Skin of body (tissue), 2 donors: ENCODE data around the gene FGF14. TPM values are rescaled to one million over a fixed set of nuclear protein-coding genes. Genes with fewer than 3 reads are reported as not detected.
A peak's percentile ranks its signal among the peaks of the same experiment; 100 is the strongest.

Experiments used
- DNase-seq: peaks from one replicate; lab custom pipeline; 2025; lab: John Stamatoyannopoulos, UW
- total RNA-seq: library from RNA; depleted of rRNA; stranded (reverse); fragments of >200 nt; gene quantifications from one replicate; pipeline ENCODE4 v1.2.3, GENCODE V29; 2014

Gene FGF14
- total RNA-seq, 1 donor from 2014 or later, result 1.6 TPM

DNA sequence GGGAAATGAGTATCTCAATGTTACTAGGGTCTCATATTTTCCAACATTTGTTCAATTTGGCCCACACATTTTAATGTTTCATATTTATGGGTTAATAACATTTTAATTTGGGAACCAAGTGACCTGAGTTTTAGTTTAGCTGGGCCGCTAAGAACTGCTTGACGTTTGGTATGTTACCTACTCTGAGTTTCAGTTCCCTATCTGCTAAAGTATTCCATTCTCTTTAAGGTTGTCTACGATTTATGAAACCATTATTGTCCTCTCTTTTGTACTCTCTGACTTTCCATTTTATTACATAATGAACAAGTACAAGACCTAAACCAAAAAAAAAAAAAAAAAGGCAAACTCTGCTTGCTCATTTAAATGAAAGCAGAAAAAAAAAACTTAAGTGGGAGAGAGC, 89.9 kb downstream of the FGF14 start:
- no peak for DNase-seq

DNA sequence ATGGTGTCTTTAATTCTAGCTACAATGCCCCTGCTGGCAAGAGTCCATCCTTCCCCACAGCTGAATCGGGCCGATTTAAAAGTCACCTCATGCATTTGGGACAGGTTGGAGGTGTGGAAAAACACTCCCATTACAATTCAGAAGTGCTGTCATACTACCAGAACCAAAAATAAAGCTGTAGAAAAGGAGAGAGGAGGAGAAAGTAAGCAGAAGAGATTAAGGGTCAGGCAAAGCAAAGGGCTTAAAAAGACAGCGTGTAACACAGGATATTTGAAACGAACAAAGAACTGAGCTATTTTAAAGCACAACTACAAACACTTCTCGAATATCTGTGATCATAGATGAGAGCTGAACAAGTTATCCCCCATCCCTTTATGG, 90.4 kb downstream of the FGF14 start:
- DNase-seq, result no peak

DNA sequence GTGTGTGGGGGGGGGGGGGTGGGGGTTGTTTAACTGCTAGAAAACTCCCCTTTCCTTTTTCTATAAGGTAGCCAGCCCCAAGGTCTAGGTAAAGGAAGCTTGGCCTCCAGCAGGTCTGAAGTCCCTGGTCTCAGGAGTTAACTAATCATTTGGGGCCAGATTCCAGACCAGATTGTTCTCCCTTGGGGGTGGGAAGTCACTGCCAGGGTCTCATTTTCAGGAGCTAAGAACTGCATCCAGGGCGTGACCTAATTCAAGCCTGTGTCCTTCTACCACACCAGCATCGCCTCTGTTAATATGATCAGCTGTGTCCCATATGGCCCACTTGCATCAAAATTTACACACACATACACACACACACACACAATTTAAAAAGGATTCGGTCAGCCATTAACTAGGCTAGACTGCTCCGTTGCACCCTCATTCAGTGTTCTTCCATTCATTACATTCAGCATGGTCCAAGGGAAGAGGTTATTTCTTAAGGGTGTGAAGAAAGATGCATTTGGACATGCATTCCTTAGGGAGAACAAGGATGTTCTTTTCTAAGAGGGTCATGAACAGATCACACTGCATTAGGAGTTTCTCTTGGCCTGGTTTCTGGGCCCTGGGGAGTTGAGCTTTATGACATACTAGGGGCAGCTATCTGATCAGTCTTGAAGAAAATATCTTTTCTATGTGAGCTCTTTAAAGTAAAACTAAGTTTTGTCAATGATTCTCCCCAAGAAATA, 91.0 kb downstream of the FGF14 start:
- DNase-seq, result no peak

DNA sequence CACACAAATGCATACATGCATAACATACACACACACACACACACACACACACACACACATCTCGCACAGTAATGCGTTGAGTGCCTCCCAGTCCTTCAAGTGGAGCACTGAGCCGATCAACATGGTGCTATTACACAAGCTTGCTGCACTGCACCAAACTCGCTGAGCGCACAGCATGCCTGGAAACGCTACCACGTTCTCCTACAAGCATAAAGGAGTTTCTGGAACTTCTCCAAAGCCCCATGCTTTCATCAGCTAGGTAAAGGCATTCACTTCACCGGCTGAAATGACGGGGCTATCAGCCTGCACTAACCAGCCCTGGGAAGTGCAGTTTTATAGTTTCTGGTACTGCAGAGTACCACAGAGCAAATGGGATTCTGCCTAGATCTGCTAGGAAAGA, 92.7 kb downstream of the FGF14 start:
- no peak for DNase-seq

DNA sequence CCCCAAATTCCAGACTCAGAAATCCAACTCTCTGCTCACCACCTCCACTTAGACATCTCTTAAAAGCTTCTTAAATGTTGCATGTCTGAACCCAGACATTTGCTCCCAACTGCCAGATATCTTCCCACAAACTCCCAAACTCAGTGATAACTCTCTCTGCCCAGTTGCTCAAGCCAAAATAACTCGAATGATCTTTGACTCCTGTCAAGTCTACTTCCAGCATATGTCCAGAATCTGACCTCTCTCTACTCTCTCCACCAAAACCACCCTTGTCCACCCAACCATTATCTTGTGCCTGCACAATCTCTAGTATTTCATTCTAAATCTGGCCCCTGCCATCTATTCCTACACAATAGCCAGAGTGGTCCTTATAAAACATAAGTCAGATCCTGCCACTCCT, 99.3 kb downstream of the FGF14 start:
- DNase-seq, result no peak

DNA sequence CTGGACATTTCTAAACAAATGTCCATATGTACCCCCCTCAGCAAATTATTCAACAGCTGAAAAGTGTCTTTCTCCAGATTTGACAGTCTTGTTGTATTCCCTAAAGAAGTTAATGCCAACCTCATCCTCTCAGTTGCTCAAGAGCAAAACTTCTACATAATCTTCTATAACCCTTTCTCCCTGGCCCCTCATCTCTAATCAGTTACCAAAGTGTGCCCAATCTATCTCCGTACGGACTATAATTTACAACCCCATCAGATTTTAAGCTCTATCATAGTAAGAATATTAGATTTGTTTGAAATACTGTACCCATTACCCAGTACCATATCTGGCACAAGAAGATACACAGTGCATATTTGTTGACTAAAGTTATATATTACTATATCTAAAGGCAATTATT, 101.5 kb downstream of the FGF14 start:
- no peak for DNase-seq

DNA sequence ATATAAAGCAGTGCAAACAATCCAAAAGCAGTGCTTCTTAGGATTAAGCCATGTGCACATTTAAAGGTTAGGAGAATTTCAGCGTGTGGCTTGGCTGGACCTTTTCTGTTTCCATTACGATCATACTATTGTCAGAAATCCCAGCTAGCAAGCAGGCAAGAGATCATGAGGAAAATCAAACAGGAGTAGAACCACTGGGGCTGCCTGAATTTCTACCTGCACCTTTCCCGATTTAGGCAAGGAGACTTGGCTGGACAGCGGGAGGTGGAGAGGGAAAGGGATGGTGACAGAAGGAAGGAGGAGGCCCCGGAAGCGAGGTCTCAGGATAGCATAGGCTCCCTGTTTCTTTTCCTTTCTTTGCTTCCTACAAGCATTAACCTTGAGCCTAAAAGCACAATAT, 102.5 kb downstream of the FGF14 start:
- no peak for DNase-seq

DNA sequence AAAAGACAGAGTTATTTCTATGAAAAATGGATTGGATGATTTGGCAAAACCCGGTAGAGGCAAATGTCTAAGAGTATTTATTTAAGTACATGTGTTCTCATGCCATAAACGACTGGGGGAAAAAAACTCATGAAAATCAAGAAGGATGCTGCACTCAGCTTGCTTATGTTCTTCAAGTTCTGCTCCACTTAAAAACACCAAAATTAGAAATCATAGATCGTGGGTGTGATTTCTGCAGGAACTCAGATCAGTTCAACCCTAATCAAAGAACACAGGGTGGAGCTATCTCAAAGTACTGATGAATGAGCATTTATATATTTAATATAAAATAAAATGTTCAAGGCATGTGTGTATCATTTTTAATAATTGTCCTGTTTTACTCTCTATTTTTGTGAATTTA, 103.8 kb downstream of the FGF14 start:
- DNase-seq, result no peak

DNA sequence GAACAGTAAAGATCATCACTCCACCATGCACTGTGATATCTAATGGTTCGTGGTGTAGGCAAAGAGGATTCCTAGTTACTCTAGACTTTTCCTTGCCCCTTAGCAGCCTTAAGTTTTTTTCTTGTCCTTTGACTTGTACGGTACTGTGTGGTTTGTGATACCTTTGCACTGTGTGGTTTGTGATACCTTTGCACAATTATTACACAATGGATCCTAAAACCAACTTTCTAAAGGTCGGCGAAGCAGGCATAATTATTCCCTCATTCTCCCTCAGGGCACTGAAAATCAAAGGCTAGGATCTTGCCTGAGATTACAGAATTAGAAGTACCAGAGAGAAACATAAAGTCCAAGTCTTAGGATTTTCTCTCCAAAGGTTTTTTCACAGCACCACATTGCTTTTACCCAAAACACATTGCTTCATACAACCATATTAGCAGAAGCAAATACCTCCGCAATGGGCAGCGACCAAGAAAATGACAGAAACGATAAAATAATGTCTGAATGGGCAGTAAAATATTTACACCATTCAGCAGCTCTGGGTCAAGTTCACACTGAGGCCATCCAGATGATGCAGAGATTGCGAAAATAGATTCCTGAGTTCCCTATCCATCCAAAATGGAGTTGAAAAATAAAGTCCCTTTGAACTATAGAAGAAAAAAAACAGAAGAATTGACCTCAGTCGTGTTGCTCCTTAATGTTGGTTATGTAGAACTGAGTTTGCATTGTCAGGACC, 106.4 kb downstream of the FGF14 start:
- DNase-seq, result no peak

DNA sequence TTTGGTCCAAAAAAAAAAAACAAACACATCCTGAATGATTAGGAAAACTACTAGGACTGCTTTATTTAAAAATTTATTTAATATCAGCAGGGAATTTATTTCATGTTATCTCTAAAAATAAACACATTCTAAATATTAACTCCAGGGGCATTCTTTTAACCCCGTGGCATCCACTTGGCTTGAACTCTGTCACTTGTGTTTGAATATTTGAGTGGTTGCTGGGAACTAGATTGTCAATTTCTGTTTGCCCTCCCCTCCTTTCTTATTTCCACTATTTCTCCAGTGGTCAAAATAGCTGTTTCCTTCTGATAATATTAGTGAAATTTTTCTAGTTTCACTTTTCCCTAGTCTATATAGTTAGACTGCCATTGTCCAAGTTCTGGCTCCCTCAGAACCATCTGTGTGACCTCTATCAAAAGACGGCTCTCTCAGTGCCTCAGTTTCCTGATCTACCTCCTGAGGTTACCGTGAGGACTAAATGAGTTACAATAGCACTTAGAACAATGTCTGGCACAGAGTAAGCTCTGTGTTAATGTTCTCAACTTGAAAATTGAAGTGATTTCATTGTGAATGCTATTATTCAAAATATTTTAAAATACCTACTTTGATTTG, 107.3 kb downstream of the FGF14 start:
- DNase-seq, result no peak

DNA sequence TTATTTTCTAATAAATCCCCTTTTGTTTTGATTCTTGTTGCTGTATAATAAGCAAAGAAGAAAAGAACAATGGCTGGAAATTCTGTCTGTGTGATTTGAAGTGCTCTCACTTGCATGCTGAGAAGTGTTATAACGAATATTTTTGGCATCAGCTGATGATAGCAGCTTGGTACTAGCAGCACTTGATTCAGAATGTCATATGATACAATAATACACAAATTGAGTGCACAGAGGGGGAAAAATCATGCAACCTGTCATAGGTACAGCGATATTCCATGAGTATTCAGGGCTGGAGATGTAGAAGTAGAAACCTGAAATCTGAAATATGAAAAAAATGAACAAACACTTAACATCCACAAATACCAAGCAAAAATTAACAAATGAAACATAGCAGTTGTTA, 108.1 kb downstream of the FGF14 start:
- DNase-seq, result no peak

DNA sequence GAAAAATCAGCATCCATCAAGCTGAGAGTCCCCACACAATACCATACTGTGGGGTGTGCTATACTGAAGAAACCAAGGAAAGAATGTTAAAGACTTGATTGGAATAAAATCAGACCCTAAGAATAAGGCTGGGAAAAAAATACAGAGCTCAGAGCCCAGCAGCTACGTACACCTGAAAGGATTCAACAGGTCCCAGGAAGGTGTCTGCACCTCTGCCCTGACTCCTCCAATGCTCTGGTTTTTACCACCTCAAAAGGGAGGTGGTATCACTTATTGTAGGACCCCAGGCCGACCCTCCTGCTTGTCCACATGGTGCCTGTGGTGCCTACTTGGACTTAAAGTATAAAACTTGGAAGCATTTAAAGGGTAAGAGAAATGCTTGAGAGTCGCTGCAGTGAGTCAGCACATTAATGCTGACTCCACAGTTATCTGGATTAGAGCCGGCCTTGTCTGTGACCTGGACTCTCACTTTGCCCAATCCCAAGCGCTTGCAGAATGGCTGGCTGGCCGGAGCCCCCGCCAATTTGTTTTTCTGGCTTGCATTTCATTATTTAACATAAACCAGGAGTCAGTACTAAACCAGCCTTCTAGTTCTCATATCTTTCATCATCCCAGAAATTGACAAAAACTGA, 110.1 kb downstream of the FGF14 start:
- DNase-seq, result no peak

DNA sequence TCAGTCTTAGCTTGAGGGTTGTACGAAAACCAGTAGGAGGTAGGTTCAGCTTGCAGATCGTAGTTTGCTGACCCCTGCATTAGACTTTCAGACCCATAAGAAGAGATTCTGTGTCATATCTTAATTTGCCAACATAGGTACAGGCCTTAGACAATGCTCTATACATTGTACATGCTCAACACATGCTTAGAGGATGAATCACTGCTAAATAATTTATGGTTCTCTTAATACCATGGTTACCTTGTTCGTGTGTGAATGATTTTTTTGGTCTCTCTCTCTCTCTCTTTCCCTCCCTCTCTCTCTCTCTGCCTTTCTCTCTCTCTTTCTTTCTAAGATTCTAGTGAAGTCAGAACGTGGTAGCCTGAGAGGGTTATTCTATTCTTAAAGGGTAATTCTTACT, 112.2 kb downstream of the FGF14 start:
- no peak for DNase-seq

DNA sequence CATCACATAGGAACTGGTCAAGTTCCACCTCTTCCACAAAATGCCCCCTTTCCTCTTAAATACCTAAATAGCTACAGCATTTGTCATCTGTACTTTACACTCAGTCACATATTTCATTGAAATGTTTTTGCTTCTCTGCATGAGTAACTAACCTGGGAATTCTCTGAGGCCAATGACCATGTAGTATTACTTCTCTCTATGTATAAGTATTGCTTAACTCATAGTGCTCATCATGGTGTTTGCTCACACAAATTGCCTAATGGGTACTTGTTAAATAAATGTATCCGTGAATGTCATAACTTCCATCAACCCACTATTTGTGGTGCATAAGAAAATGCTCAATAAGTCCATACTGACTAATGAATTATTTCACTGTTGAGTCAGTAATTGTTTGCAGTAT, 115.5 kb downstream of the FGF14 start:
- DNase-seq, result no peak

DNA sequence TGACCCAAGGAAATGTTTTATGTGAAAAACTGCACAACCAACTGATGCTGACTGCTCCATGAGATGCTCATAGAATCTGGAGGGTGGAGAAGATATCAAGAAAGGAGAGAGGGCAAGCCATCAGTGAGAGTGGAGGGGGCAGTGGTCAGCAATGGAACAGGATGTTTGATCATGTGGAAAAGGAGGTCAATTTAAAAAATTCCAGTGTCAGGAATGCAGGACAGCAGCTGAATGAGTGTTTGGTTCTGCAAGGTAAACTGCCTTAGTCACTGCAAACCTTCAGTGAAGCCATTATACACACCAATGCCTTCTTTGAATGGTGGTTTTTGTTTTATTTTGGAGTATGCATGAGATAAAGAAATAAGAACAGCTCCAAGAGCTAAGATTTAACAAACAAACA, 121.5 kb downstream of the FGF14 start:
- DNase-seq, result no peak

DNA sequence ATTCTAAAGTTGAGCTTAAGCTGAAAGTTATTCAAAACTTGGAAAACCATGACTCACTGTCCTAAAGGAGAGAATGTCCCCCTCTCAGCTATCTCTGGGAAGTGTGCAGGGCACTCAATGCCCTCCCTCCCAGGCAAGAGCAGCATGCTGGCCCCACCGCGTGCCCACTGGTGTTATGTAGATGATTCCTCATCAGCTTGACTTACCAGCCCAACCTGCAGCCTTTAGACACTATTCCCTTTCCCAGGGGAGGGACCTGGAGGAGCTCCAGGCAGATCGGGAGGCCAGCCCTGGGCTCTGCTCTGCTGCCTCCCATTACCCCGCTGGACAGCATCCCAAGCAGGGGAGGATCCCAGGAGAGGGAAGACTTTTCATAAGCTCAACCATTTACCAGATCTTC, 124.6 kb downstream of the FGF14 start:
- DNase-seq, result no peak

DNA sequence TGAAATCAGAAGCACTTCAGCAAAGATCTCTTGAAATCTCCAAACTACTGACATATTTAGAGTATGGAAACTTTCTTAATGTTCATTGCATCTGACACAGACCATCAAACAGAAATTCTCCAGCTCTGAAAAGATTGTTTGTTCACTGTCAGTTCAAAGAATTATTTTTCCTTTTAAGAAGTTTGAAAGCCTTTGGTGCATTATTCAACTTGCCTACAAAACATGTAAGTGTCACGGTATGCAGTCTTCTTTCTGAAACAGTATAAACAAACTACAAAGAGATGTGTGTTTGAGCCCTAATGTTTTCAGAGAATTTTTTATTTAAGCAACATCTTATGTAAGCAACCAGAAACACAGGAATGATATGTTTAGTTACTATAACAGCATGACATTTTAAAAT, 125.4 kb downstream of the FGF14 start:
- DNase-seq, result peak; percentile 18

DNA sequence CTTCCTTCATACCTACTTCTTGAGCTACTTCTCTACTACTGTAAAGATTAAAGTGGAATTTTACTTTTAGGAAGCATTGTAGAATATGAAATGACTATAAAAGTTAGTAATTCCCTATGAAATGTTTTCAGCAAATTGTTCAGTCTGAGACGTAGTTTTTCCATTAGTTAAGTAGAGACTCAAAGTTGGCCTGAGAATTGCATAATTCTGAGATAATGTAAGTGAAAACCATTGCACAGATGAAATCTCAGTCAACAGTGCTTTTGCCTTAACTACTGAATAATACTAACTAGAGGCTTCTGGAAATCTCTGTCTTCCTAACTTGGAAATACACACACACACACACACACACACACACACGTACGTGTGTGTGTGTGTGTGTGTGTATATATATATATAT, 125.9 kb downstream of the FGF14 start:
- DNase-seq, result peak; percentile 20

DNA sequence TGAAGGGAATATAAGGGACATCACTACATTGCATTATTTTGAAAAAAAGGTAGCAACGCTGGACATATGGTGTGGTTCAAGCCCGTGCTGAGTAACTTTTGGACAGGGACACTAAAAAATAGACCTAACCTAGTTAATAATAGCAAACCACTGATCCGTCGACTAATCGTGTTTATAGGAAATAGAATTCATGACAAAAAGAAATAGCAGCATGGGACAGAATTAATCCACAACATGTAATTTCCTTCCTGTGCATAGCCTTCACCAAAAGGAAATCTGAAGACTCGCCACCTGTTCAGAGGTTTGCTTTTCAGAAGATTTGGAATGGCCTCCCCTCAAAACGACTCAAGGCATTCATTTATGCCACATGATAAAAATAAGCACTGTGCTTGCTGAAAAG, 128.7 kb downstream of the FGF14 start:
- no peak for DNase-seq

DNA sequence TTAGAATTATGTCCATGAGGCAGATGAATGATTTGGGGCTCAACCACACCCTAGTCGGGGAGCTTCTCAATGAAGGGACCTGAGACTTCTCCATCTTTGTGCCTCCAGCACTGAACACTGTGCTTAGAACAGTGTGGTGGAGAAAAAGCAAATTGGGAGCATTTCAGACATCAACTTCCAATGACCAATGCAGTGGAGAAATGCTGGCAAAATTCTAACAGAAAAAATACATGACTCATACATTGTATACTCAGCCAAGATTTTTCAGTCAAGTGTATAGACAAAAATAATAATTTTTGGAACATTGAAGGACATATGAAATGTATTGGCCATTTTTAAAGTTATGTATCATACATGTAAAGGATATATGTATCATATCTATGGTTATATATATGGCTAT, 134.7 kb downstream of the FGF14 start:
- DNase-seq, result no peak

DNA sequence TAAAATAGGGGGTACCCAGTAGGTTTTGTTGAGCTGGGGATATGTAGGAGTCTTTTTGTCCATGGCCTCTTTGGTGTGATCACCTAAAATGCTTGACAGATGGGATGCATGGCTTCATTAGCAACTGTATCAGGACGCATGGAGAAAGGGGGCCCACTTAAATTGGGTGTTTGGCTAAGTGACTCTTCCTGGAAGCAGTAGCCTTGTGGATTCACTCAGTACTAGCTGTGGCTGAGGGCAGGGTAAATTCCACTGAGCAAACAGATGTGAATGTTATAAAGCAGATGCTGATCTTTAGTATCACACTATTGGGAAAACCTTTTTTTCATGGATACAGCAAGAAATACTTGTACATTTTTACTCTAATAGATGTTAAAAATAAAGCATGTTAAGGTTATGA, 140.0 kb downstream of the FGF14 start:
- DNase-seq, result no peak

DNA sequence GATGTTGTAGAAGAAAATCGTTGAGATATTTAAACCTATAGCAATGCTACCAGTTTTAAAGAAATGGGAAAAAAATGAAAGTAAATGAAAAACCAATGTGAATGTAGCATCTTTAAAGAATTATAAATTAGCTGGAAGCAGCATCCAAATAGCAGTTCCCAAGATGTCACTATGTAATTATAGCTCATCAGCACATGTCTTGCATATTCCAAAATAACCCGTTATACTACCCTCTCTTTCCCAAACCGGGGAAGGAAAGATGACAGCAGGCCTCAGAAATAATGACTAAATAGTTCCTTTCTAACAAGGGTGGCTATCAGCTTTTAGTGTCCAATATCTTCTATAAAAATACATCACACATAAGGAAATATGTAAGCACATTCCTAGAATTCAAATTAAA, 140.5 kb downstream of the FGF14 start:
- DNase-seq, result peak; percentile 36
